ENCODE measurements around the gene WAS.

DNA sequence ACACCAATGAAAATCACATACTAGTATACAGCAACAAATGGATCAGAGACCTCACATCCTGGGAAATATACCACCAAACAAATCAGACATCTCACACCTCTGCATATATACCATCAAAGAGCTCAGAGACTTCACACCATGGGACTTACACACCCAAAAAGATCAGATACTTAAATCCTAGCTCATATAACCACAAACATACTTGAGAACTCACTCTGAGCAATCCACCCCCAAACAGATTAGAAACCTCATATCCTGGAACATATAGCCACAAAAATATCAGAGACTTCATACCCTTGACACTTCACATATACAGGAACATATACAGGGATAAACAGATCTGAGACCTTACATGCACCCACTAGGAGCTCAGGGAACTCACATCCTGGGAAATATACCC lies 45.1 kb downstream of the WAS start:
- TF ChIP-seq POLR2A (IDR thresholded peaks at IDR 0.05; ENCODE audit: extremely low read depth, insufficient read length) = no peak
- TF ChIP-seq, protein P1, sequence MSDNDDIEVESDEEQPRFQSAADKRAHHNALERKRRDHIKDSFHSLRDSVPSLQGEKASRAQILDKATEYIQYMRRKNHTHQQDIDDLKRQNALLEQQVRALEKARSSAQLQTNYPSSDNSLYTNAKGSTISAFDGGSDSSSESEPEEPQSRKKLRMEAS (IDR thresholded peaks at IDR 0.05; ENCODE audit: low read depth, low read length) = no peak

Data from NB4 (cell line).